ENCODE measurements around the gene CFAP54.
"Not testable (repeated sequence)": the region's sequence is repeated elsewhere in the genome, so short reads cannot be mapped to it uniquely, and the experiment has no call there.

CFAP54 gene

GRCh38 chr12:96636895-96637294, 147.5 kb downstream of the CFAP54 start:
- DNase-seq, result no peak

- DNase-seq, result no peak
Observed at GRCh38 chr12:96648923-96649322, 159.5 kb downstream of the CFAP54 start.

DNA sequence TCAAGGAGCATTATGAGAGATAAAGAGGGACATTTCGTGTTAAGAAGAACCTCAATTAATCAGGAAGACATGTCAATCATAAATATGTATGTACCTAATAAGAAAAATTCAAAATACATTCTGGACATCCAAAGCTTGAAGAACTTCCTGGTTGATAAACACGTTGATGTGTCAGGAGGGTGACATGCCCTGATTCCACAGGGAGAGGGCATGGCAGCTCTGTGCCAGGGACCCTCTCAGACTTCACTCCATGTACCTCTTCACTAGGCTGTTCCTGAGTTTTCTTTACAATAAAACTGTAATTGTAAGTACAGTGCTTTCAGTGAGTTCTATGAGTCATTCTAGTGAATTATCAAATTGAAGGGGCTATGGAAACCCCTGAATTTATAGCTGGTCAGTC, 163.5 kb downstream of the CFAP54 start:
- DNase-seq, result no peak

- DNase-seq, result no peak
Observed at GRCh38 chr12:96658075-96658474, 168.7 kb downstream of the CFAP54 start.

GRCh38 chr12:96669786-96670185, 180.4 kb downstream of the CFAP54 start:
- DNase-seq, result no peak

GRCh38 chr12:96670334-96670899, 181.0 kb downstream of the CFAP54 start:
- DNase-seq, result no peak

GRCh38 chr12:96675519-96675918, 186.1 kb downstream of the CFAP54 start:
- DNase-seq, result not testable (repeated sequence)

DNA sequence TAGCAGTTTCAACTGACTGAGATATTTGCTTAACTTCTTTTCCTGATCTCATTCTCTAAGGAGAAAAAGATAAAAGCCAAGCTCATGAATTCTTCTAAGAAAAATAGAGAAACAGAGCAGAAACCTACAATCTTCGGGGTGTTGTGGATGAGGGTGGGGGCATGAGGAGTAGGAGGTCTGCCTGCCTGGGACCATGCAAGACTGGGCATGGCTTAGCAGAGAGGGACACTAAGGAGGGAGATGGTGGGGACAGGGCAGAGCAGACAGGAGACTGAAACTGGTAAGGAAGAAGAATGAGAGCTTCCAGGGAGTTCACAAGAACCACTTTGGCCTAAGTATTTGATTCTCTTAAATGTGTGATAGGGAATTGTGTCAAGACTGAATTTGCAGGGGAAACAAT, 188.0 kb downstream of the CFAP54 start:
- no peak for DNase-seq

GRCh38 chr12:96687719-96688118, 198.3 kb downstream of the CFAP54 start:
- no peak for DNase-seq

DNA sequence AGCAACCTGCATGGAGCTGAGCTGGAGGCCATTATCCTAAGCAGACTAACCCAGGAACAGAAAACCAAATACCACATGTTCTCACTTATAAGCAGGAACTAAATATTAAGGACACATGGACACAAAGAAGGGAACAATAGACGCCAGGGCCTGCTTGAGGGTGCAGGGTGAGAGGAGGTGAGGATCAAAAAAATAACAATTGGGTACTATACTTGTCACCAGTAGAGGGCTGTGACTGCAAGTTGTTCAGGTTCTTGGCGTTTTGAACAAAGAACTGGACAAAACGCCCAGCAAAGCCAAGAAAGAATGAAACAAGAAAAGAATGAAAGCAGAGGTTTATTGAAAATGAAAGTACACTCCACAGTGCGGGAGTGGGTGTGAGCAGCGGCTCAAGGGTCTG, 209.1 kb downstream of the CFAP54 start:
- no peak for DNase-seq

GRCh38 chr12:96698965-96699364, 209.6 kb downstream of the CFAP54 start:
- no peak for DNase-seq

GRCh38 chr12:96701856-96702255, 212.5 kb downstream of the CFAP54 start:
- DNase-seq, result no peak

DNA sequence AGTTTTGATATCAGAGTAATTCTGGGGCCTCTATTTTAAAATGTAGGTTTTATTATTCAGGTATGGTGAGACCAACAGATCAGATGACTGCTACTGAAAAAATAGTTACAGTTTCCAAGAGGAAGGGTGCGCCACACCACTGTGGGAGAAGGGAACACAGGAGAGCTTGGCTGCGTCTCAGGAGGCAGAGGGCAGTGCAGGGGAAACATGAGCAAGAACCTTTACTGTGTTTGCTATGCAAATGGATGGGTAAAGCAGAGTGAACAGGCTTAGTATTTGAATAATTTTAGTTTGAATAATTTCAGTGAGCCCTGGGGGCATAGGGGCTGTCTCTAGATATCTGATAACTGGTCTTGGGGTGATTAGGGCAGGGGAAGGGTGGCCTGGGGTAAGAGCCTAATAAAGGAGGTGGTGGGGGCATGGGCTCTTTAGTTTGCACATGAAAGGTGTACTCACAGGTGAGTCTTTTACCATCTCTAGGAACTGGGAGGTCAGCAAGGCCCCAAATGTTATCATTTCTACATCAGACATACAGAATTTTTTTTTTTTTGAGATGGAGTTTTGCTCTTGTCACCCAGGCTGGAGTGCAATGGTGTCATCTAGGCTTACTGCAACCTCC, 220.9 kb downstream of the CFAP54 start:
- no peak for DNase-seq

DNA sequence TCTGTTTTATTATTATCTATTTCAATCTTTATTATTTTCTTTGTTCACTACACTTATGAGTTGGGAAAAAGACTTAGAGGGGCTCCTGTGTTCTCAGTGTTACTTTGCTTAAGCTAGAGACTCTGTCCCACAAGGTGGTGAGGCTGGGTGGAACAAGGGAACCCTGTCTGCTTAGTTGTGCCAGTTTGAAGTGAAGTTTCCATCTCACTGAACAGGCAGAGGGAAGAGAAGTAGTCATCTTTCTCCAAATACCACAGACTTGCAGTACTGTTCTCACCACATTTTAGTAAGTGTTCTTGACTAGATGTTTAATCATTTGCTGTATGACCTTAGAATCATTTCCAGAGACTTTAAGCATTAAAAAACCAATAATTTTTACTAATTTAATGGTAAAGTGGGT, 222.0 kb downstream of the CFAP54 start:
- DNase-seq, result no peak

DNA sequence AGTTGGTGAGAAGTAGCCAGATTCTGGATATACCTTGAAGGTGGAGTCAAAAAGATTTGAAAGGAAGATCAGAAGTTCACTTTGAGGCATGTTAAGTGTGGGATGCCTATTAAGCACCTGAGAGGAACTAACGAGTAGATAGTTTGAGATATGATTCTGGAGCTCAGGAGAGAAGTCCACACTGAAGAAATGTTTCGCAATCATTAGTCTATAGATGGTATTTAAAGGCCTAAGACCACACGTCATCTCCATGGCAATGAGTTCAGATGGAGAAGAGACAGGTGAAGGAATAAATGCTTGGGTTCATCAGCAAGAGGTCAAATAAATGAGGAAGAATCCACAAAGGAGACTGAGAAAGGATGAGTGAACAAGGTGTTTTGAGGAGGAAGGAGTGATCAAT, 224.8 kb downstream of the CFAP54 start:
- DNase-seq, result no peak

DNA sequence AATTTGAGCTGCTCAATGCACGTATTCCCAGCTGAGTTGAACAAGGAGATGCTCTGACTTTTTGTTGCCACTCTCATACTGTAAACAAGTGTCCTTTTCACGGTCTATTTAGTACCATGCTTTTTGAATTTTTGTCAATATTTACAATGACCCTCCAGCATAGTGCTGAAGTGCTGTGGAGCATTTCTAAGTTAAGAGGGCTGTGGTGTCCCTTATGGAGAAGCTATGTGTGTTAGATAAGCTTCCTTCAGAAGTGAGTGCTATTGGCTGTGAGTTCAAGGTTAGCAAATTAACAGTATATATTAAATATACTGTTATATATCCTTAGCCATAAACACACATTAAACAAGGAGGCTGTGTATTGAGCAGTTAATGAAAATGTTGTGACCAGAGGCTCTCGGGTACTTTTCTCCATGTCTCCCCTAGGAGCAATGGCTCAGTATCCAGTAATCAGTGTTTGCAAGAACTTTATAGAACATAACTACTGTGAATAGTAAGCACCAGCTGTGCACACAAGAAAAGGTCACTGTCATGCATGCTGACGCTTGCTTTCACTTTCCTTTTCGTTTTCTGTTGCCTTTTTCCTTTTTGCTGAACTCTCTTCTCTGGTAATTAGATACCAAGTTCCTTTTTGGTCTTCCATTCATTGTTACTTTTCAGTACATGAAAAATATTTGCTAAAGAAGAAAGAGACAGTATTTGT, 230.4 kb downstream of the CFAP54 start:
- no peak for DNase-seq

DNA sequence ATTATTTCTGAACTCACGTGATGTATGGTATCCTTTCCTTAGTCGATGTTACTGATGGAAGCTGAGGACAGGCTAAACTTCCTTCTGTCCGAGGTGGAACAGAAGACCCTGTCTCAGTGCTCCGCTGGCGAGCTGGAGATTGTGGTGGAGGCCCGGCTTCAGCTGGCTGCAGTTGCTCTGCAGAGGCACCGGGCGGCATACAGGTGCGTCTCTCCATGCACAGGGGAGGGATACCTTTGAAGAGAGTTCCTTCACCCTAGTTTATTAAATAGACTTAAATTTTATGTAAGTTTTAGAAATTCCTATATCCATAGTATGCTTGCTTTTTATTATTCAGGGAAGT, 231.0 kb downstream of the CFAP54 start:
- DNase-seq, result no peak

- not testable (repeated sequence) for DNase-seq
Observed at GRCh38 chr12:96729466-96729865, 240.1 kb downstream of the CFAP54 start.

DNA sequence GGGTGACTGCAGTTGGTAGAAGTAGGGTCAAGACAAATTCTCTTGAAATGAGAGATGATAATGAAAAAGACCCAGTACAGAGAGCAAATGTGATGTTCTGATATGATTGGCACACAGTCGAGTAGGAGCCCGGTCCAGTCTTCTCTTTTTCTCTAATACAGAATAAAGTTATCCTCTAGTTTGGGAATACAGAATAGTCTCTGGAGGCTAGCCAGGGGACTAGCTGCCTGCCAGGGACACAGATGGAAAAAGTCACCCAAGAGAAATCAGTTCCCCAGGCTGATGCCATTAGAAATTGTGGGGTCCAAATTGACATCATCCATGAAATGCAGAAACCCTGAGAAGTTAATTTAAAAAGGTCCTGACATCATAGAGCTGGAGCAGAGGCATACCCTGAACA, 240.5 kb downstream of the CFAP54 start:
- DNase-seq, result no peak

GRCh38 chr12:96743606-96744005, 254.2 kb downstream of the CFAP54 start:
- DNase-seq, result peak; percentile 6

- no peak for DNase-seq
Observed at GRCh38 chr12:96749999-96750398, 260.6 kb downstream of the CFAP54 start.

DNA sequence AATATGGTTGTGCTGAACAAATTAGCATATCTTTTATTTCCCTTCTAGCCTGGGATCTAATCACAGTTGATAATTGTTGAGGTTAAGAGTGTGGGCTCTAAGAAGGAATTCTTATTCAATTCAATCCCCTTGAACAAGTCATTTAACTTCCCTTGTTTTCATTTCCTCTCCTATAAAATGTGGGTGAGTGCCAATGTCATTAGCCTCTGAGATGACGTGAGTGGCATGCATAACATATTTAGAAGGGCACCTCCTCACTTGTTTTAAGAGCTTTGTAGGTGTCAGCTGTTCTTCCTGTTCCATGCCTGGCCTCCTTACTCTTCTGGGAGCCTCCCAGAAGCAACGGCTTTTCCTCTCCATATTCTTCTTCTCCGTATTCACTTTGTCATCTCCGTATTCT, 262.2 kb downstream of the CFAP54 start:
- no peak for DNase-seq

GRCh38 chr12:96752211-96752610, 262.8 kb downstream of the CFAP54 start:
- no peak for DNase-seq

DNA sequence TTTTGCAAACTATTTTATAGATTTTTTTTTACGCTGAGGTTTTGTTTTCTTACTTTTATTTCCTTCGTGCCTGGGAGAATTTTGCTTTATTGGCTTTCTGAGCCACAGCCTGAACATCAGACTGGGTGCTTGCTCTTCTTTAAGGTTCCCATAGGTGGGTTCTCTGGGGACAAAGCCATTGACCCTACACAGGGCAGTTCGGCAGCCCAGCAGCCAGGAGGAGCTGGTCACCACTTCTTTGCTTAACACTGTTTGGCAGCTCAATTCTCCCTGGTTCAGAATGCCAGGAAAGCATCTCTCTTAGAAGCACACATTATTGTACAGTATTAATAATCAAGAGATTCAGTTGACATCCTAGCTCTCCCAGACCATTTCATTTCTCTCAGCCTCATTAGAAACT, 276.9 kb downstream of the CFAP54 start:
- no peak for DNase-seq

GRCh38 chr12:96769400-96769799, 280.0 kb downstream of the CFAP54 start:
- DNase-seq, result no peak

Data from eye (tissue), 1 donor.